Measurements from ENCODE around the gene LCN12.

- TF ChIP-seq CTCF (IDR thresholded peaks at IDR 0.05) (no peak), POLR2AphosphoS5 (IDR thresholded peaks at IDR 0.05; ENCODE audit: low read depth, low read length) (no peak), REST (IDR thresholded peaks at IDR 0.05; ENCODE audit: insufficient read depth in 1 of 2, low read depth in 2 of 2, low read length in 1 of 2) (no peak), SIN3A (IDR thresholded peaks at IDR 0.05; ENCODE audit: borderline replicate concordance, insufficient read depth, low read depth, low read length) (no peak)
Observed at GRCh38 chr9:136951541-136952320, at the start of gene LCN12.

Data from Panc1 (cell line).